Right cardiac atrium (tissue), 5 donors: ENCODE measurements around the gene HEATR1. TPM values are rescaled to one million over a fixed set of nuclear protein-coding genes. Genes with fewer than 3 reads are reported as not detected.

Experiments
- ATAC-seq, 2 donors: fragments of 200-7000 bp; cut with Tn5 transposase; one replicate each; pipeline versions ENCODE4 v1.8.0 to v1.9.1; 2020; ENCODE audit warnings: moderate library complexity in 2 of 2, mild to moderate bottlenecking in 1 of 2
- DNase-seq, 3 donors: peaks; one replicate each; pipeline ENCODE4 v3.0.0-alpha.2; 2020
- H3K27ac ChIP-seq: one replicate; pipeline ENCODE4 v1.5.1; 2013; ENCODE audit warnings: mild to moderate bottlenecking, low read length, control low read depth, moderate library complexity
- H3K27me3 ChIP-seq: one replicate; pipeline ENCODE4 v1.6.1; 2013; ENCODE audit not compliant: control insufficient read depth, insufficient read depth
- H3K4me1 ChIP-seq: one replicate; pipeline ENCODE4 v1.6.1; 2013; ENCODE audit warnings: low read length; ENCODE audit not compliant: control insufficient read depth, insufficient read depth
- H3K4me3 ChIP-seq: one replicate; pipeline ENCODE4 v1.5.1; 2013; ENCODE audit warnings: low read length, control low read depth
- H3K9me3 ChIP-seq: one replicate; pipeline ENCODE4 v1.6.1; 2013; ENCODE audit warnings: low read length; ENCODE audit not compliant: control insufficient read depth
- WGBS: extraction: QIAGEN DNeasy Blood & Tissue Kit; methylation state at CpG from one replicate; pipeline ENCODE4 v1.1.7; 2013; 5-methylcytosine and 5-hydroxymethylcytosine counted together
- intact Hi-C, 4 donors: fragments of 100-400 bp; cut with DNase I; formaldehyde crosslinking; loops; one replicate each; pipeline versions ENCODE4 v1.11.0 to v1.14.0; 2022 to 2023
- polyA plus RNA-seq: library from polyadenylated mRNA; stranded (reverse); fragments of 200-250 nt; gene quantifications from one replicate; pipeline ENCODE4 v1.2.3, GENCODE V29; 2013
- total RNA-seq, 4 donors: library from RNA; stranded (reverse); fragmentation: NEBNext Ultra II Directional; extraction: Animal tissue kit (Norgen Biotek cat#: 25700); gene quantifications; one replicate each; pipeline ENCODE4 v1.2.1, GENCODE V29; 2021
- donor health status: healthy with polysubstance abuse.
- donor health status: DM: no; HTN: yes; CAD: no.
- donor health status: DM: no; HTN: no; CAD: no.
- donor health status: DM: no; HTN: yes; CAD: no; lungs with severe emphysema.
- donor health status: DM: yes; HTN: yes; CAD: no.

The HEATR1 gene
- total and polyA plus RNA-seq, 5 donors: 3.2 to 12.8 (median 11.9) TPM

GRCh38 chr1:236553370-236553769 is 50.9 kb downstream of the HEATR1 start:
- DNase-seq: no peak
- Histone ChIP-seq H3K27ac (no peak overlapping the region), H3K27me3 (no peaks in the 10 kb centered on the region), H3K9me3 (no peaks in the 10 kb centered on the region), H3K4me3 (no peak overlapping the region), H3K4me1 (no peaks in the 10 kb centered on the region)
- WGBS: 83% methylated on average over 8 of the region's 8 CpGs
- no peak for ATAC-seq
- intact Hi-C loops: no loop called here

DNA sequence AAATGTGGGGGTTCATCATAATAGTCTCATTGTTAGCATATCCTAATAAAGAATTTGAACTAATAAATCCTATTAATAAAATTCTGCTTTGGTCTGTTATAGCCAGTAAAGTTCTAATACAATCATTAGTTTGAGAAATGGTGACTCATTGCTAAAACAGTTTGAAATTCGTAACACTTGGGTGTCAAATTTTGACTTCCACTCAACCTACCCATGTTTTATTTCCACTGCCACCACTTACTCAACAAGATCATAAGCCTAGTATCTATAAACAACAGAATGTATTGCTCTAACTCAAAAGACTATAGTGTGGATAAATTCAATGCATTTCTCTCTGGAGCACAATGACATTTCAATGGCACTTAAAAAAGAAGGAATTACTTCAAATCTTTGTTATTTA is 51.4 kb downstream of the HEATR1 start:
- no peak for ATAC-seq
- Histone ChIP-seq H3K4me1 (no peaks in the 10 kb centered on the region), H3K27me3 (no peaks in the 10 kb centered on the region), H3K27ac (no peak overlapping the region), H3K9me3 (no peaks in the 10 kb centered on the region), H3K4me3 (no peak overlapping the region)
- no peak for DNase-seq
- intact Hi-C loops: no loop called here
- WGBS: 34% methylated on average over 1 of the region's 1 CpG

GRCh38 chr1:236552096-236552495 is 52.2 kb downstream of the HEATR1 start:
- Histone ChIP-seq H3K27me3 (no peaks in the 10 kb centered on the region), H3K27ac (no peak overlapping the region), H3K4me3 (no peak overlapping the region), H3K4me1 (no peaks in the 10 kb centered on the region), H3K9me3 (no peaks in the 10 kb centered on the region)
- DNase-seq: no peak
- WGBS: 88% methylated on average over 6 of the region's 6 CpGs
- intact Hi-C loops: no loop called here
- no peak for ATAC-seq

- H3K4me1 ChIP-seq: no peaks in the 10 kb centered on the region
- H3K27ac ChIP-seq: no peak overlapping the region
- intact Hi-C loops: no loop called here
- no peaks in the 10 kb centered on the region for H3K27me3 ChIP-seq
- WGBS: 86% methylated on average over 13 of the region's 13 CpGs
- H3K9me3 ChIP-seq: no peaks in the 10 kb centered on the region
- no peak overlapping the region for H3K4me3 ChIP-seq
- ATAC-seq (peak in 1 of 2 donors; percentile 64), DNase-seq (no peak)
These were observed 53.1 kb downstream of the HEATR1 start for GRCh38 chr1:236550961-236551851.

DNA sequence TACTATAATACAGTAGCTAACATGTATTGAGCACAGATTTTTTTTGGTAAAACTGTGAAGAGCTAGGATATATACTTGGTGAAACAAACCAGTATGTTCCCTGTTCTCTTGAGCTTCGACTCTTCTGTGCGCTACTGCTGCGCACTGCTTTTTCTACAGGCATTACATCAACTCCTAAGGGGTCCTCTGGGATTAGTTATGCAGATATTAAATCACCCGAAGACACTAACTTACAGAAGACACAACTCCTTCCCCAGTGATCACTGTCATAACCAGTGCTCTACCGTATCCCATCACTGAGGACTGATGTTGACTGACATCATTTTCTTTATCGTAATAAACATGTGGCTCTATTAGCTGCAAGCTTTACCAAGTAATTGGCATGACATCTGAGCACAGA is 55.9 kb downstream of the HEATR1 start:
- intact Hi-C loops: no loop called here
- no peak overlapping the region for H3K27ac ChIP-seq
- no peaks in the 10 kb centered on the region for H3K4me1 ChIP-seq
- ATAC-seq (no peak), DNase-seq (no peak)
- H3K27me3 ChIP-seq: no peaks in the 10 kb centered on the region
- no peak overlapping the region for H3K4me3 ChIP-seq
- WGBS: 73% methylated on average over 6 of the region's 6 CpGs
- no peaks in the 10 kb centered on the region for H3K9me3 ChIP-seq

- WGBS: 66% methylated on average over 3 of the region's 3 CpGs
- DNase-seq (no peak), ATAC-seq (no peak)
- Histone ChIP-seq H3K27me3 (no peaks in the 10 kb centered on the region), H3K4me1 (no peaks in the 10 kb centered on the region), H3K27ac (no peak overlapping the region), H3K9me3 (no peaks in the 10 kb centered on the region), H3K4me3 (no peak overlapping the region)
- intact Hi-C loops: no loop called here
These were observed 58.6 kb downstream of the HEATR1 start for GRCh38 chr1:236545621-236546169.

GRCh38 chr1:236543065-236543669 is 61.1 kb downstream of the HEATR1 start:
- Histone ChIP-seq H3K4me3 (no peak overlapping the region), H3K27ac (no peak overlapping the region), H3K9me3 (no peaks in the 10 kb centered on the region), H3K27me3 (no peaks in the 10 kb centered on the region), H3K4me1 (no peaks in the 10 kb centered on the region)
- intact Hi-C loops: no loop called here
- 72% methylated on average over 16 of the region's 16 CpGs for WGBS
- ATAC-seq (peak in 1 of 2 donors; percentile 36), DNase-seq (peak in 1 of 3 donors; percentile 48)

- Histone ChIP-seq H3K4me3 (no peak overlapping the region), H3K27me3 (no peaks in the 10 kb centered on the region), H3K9me3 (no peaks in the 10 kb centered on the region), H3K4me1 (no peaks in the 10 kb centered on the region), H3K27ac (no peak overlapping the region)
- no peak for DNase-seq
- intact Hi-C loops: no loop called here
- ATAC-seq: no peak
- 89% methylated on average over 4 of the region's 4 CpGs for WGBS
These were observed 62.6 kb downstream of the HEATR1 start for GRCh38 chr1:236541710-236542109.

GRCh38 chr1:236540813-236541465 is 63.4 kb downstream of the HEATR1 start:
- Histone ChIP-seq H3K4me1 (no peaks in the 10 kb centered on the region), H3K9me3 (no peaks in the 10 kb centered on the region), H3K27me3 (no peaks in the 10 kb centered on the region), H3K4me3 (no peak overlapping the region), H3K27ac (no peak overlapping the region)
- intact Hi-C loops: no loop called here
- DNase-seq (no peak), ATAC-seq (no peak)
- WGBS: 85% methylated on average over 4 of the region's 4 CpGs

- H3K27me3 ChIP-seq: no peaks in the 10 kb centered on the region
- DNase-seq (no peak), ATAC-seq (no peak)
- no peak overlapping the region for H3K4me3 ChIP-seq
- H3K4me1 ChIP-seq: peaks cover 5% of the 10 kb centered on the region
- H3K27ac ChIP-seq: no peak overlapping the region
- H3K9me3 ChIP-seq: no peaks in the 10 kb centered on the region
- intact Hi-C loops: no loop called here
- WGBS: 88% methylated on average over 5 of the region's 5 CpGs
These were observed 67.8 kb downstream of the HEATR1 start for GRCh38 chr1:236536540-236536939.

DNA sequence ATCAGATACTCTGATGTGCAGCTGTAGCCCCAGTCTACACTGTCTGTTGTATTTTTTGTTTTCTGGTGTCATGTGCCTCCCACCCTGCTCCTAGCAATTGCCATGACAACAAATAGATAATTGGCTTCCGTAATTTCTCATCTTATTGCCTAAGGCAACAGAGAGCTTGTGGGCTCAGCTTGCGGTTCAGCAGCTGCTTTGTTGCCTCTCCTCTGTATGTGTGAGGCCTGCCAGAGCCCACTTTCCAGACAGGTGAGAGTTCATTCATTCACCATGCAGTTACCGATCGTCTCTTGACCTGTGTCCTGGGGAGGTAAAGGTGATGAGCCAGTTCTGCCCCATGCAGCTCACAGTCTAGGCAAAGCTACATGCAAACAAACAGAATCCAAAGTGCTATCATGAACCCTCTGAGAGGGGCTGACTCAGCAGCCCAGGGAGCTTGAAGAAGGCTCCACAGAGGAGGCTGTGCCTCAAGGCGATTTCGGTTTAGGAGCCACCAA is 68.6 kb downstream of the HEATR1 start:
- Histone ChIP-seq H3K27me3 (no peaks in the 10 kb centered on the region), H3K27ac (no peak overlapping the region), H3K9me3 (no peaks in the 10 kb centered on the region), H3K4me3 (no peak overlapping the region), H3K4me1 (peaks cover 5% of the 10 kb centered on the region)
- no peak for ATAC-seq
- intact Hi-C loops: no loop called here
- DNase-seq: no peak
- WGBS: 91% methylated on average over 6 of the region's 6 CpGs
